Stimulated activated CD8-positive, alpha-beta memory T cell treated with anti-CD3 and anti-CD28 coated beads, Interleukin-7, amount 100 ng/mL, for 1 hour (primary cell): ENCODE measurements around the gene ANKRD40.

ENCODE experiments used
- DNase-seq, 2 donors: peaks; one replicate each; pipeline ENCODE4 v3.0.0-alpha.2; 2020; ENCODE audit warnings: low read depth in 2 of 2

ANKRD40 gene

GRCh38 chr17:50668838-50669581, 38.7 kb downstream of the ANKRD40 start:
- no peak for DNase-seq

- DNase-seq, result no peak
Observed at GRCh38 chr17:50668025-50668837, 39.5 kb downstream of the ANKRD40 start.

GRCh38 chr17:50667259-50668024, 40.3 kb downstream of the ANKRD40 start:
- DNase-seq, result no peak

- DNase-seq, result no peak
Observed at GRCh38 chr17:50666316-50666715, 41.4 kb downstream of the ANKRD40 start.

GRCh38 chr17:50665838-50666237, 41.9 kb downstream of the ANKRD40 start:
- no peak for DNase-seq

GRCh38 chr17:50664788-50665458, 42.8 kb downstream of the ANKRD40 start:
- no peak for DNase-seq

GRCh38 chr17:50663812-50664374, 43.8 kb downstream of the ANKRD40 start:
- DNase-seq, result no peak

GRCh38 chr17:50662632-50663225, 45.0 kb downstream of the ANKRD40 start:
- no peak for DNase-seq

- DNase-seq, result no peak
Observed at GRCh38 chr17:50661795-50662391, 45.8 kb downstream of the ANKRD40 start.

- no peak for DNase-seq
Observed at GRCh38 chr17:50661348-50661747, 46.4 kb downstream of the ANKRD40 start.

GRCh38 chr17:50660887-50661345, 46.8 kb downstream of the ANKRD40 start:
- no peak for DNase-seq

- DNase-seq, result no peak
Observed at GRCh38 chr17:50660042-50660886, 47.5 kb downstream of the ANKRD40 start.

GRCh38 chr17:50659179-50659578, 48.5 kb downstream of the ANKRD40 start:
- DNase-seq, result no peak

- DNase-seq, result no peak
Observed at GRCh38 chr17:50658616-50659015, 49.1 kb downstream of the ANKRD40 start.

- DNase-seq, result no peak
Observed at GRCh38 chr17:50657627-50658026, 50.1 kb downstream of the ANKRD40 start.

- no peak for DNase-seq
Observed at GRCh38 chr17:50657054-50657453, 50.7 kb downstream of the ANKRD40 start.

- no peak for DNase-seq
Observed at GRCh38 chr17:50656509-50656908, 51.2 kb downstream of the ANKRD40 start.

- DNase-seq, result no peak
Observed at GRCh38 chr17:50653738-50654137, 54.0 kb downstream of the ANKRD40 start.

GRCh38 chr17:50651661-50652060, 56.1 kb downstream of the ANKRD40 start:
- DNase-seq, result no peak
